Dendritic cell treated with granulocyte-macrophage colony-stimulating factor and Interleukin-4, amounts not matched to agents 40 ng/mL and 50 ng/mL, for 4 days (primary cell): ENCODE data around the gene NAA80.
A peak's percentile ranks its signal among the peaks of the same experiment; 100 is the strongest.
"Not testable (repeated sequence)": the region's sequence is repeated elsewhere in the genome, so short reads cannot be mapped to it uniquely, and the experiment has no call there.

Source experiments
- H3K27ac Mint-ChIP-seq: one replicate; pipeline ENCODE4 v1.8.0; 2022; ENCODE audit warnings: mild to moderate bottlenecking, mixed read lengths
- H3K27me3 Mint-ChIP-seq: one replicate; pipeline ENCODE4 v1.8.0; 2022; ENCODE audit warnings: mild to moderate bottlenecking, mixed read lengths
- H3K36me3 Mint-ChIP-seq: one replicate; pipeline ENCODE4 v1.8.0; 2022; ENCODE audit warnings: low read depth, mixed read lengths
- H3K4me1 Mint-ChIP-seq: one replicate; pipeline ENCODE4 v1.8.0; 2022; ENCODE audit warnings: low read depth, mixed read lengths
- H3K4me3 Mint-ChIP-seq: one replicate; pipeline ENCODE4 v1.8.0; 2022; ENCODE audit warnings: mild to moderate bottlenecking, moderate library complexity, mixed read lengths
- H3K9me3 Mint-ChIP-seq: one replicate; pipeline ENCODE4 v1.8.0; 2022; ENCODE audit warnings: mixed read lengths
- intact Hi-C: fragments of 100-400 bp; cut with micrococcal nuclease; formaldehyde crosslinking; loops from one replicate; pipeline ENCODE4 v1.15.0; 2022

NAA80 gene

GRCh38 chr3:50279255-50280016 lies 19.8 kb downstream of the NAA80 start:
- H3K9me3 Mint-ChIP-seq: no peaks in the 10 kb centered on the region
- H3K4me3 Mint-ChIP-seq: no peak overlapping the region
- H3K4me1 Mint-ChIP-seq: peaks cover 15% of the 10 kb centered on the region
- no peaks in the 10 kb centered on the region for H3K36me3 Mint-ChIP-seq
- intact Hi-C loops: no loop called here
- H3K27me3 Mint-ChIP-seq: peaks cover 52% of the 10 kb centered on the region
- no peak overlapping the region for H3K27ac Mint-ChIP-seq

GRCh38 chr3:50278880-50279224 lies 20.4 kb downstream of the NAA80 start, which contains the start of gene LSMEM2:
Gene LSMEM2, plus strand, starts transcription at chr3:50279087. Its CDS starts 27 bp downstream, at chr3:50279114.
- H3K4me1 Mint-ChIP-seq: peaks cover 21% of the 10 kb centered on the region
- intact Hi-C loops: no loop called here
- no peak within 1 kb of the TSS for H3K27ac Mint-ChIP-seq
- H3K4me3 Mint-ChIP-seq: no peak within 1 kb of the TSS
- H3K9me3 Mint-ChIP-seq: no peaks in the 10 kb centered on the region
- H3K36me3 Mint-ChIP-seq: no peaks in the 10 kb centered on the region
- H3K27me3 Mint-ChIP-seq: peaks cover 57% of the 10 kb centered on the region

- peaks cover 61% of the 10 kb centered on the region for H3K27me3 Mint-ChIP-seq
- no peak overlapping the region for H3K4me3 Mint-ChIP-seq
- H3K4me1 Mint-ChIP-seq: peaks cover 24% of the 10 kb centered on the region
- intact Hi-C loops: no loop called here
- H3K36me3 Mint-ChIP-seq: no peaks in the 10 kb centered on the region
- H3K9me3 Mint-ChIP-seq: no peaks in the 10 kb centered on the region
- no peak overlapping the region for H3K27ac Mint-ChIP-seq
These were observed 20.9 kb downstream of the NAA80 start for GRCh38 chr3:50278123-50278879.

GRCh38 chr3:50276762-50277101 lies 22.5 kb downstream of the NAA80 start:
- Mint-ChIP-seq H3K4me3 (no peak overlapping the region), H3K27ac (no peak overlapping the region), H3K27me3 (peaks cover 67% of the 10 kb centered on the region), H3K36me3 (no peaks in the 10 kb centered on the region), H3K4me1 (peaks cover 30% of the 10 kb centered on the region), H3K9me3 (no peaks in the 10 kb centered on the region)
- intact Hi-C loops: no loop called here

GRCh38 chr3:50275996-50276761 lies 23.0 kb downstream of the NAA80 start:
- H3K27ac Mint-ChIP-seq: peak overlapping the region; percentile 36
- no peaks in the 10 kb centered on the region for H3K36me3 Mint-ChIP-seq
- no peaks in the 10 kb centered on the region for H3K9me3 Mint-ChIP-seq
- peaks cover 30% of the 10 kb centered on the region for H3K4me1 Mint-ChIP-seq
- peak overlapping the region; percentile 20 for H3K4me3 Mint-ChIP-seq
- peaks cover 70% of the 10 kb centered on the region for H3K27me3 Mint-ChIP-seq
- intact Hi-C loops: no loop called here

- intact Hi-C loops: no loop called here
- Mint-ChIP-seq H3K27me3 (peaks cover 70% of the 10 kb centered on the region), H3K9me3 (no peaks in the 10 kb centered on the region)
These were observed 23.8 kb downstream of the NAA80 start for GRCh38 chr3:50275141-50275995.

GRCh38 chr3:50274371-50275104 lies 24.7 kb downstream of the NAA80 start:
- intact Hi-C loops: loop anchor here (1.0 kb wide), 1 partner anchor 50 kb away; no protein-coding TSS in a partner anchor
- no peaks in the 10 kb centered on the region for H3K36me3 Mint-ChIP-seq
- H3K4me3 Mint-ChIP-seq: peak overlapping the region; percentile 17
- H3K9me3 Mint-ChIP-seq: no peaks in the 10 kb centered on the region
- peak overlapping the region; percentile 6 for H3K27ac Mint-ChIP-seq
- H3K4me1 Mint-ChIP-seq: peaks cover 30% of the 10 kb centered on the region
- peaks cover 66% of the 10 kb centered on the region for H3K27me3 Mint-ChIP-seq

More at GRCh38 chr3:50275141-50275995, 23.8 kb downstream of the NAA80 start:
- Mint-ChIP-seq H3K27ac (peak overlapping the region; percentile 36), H3K4me1 (peaks cover 30% of the 10 kb centered on the region), H3K36me3 (no peaks in the 10 kb centered on the region), H3K4me3 (no peak overlapping the region)

GRCh38 chr3:50273689-50274065 lies 25.5 kb downstream of the NAA80 start:
- Mint-ChIP-seq H3K27me3 (peaks cover 68% of the 10 kb centered on the region), H3K27ac (peak overlapping the region; percentile 66), H3K4me3 (peak overlapping the region; percentile 80), H3K4me1 (peaks cover 30% of the 10 kb centered on the region), H3K36me3 (no peaks in the 10 kb centered on the region), H3K9me3 (no peaks in the 10 kb centered on the region)
- intact Hi-C loops: loop anchor here (1.0 kb wide), 4 partner anchors 46 to 152 kb away; no protein-coding TSS in a partner anchor

GRCh38 chr3:50272911-50273688 lies 26.1 kb downstream of the NAA80 start:
- H3K9me3 Mint-ChIP-seq: no peaks in the 10 kb centered on the region
- H3K36me3 Mint-ChIP-seq: no peaks in the 10 kb centered on the region
- H3K27me3 Mint-ChIP-seq: peaks cover 67% of the 10 kb centered on the region
- peak overlapping the region; percentile 80 for H3K4me3 Mint-ChIP-seq
- peaks cover 30% of the 10 kb centered on the region for H3K4me1 Mint-ChIP-seq
- intact Hi-C loops: loop anchor here (1.0 kb wide), 3 partner anchors 46 to 152 kb away; no protein-coding TSS in a partner anchor
- peak overlapping the region; percentile 66 for H3K27ac Mint-ChIP-seq

- H3K4me3 Mint-ChIP-seq, H3K9me3 Mint-ChIP-seq, intact Hi-C loops, H3K36me3 Mint-ChIP-seq, H3K27ac Mint-ChIP-seq: not testable (repeated sequence)
- Mint-ChIP-seq H3K27me3 (peaks cover 67% of the 10 kb centered on the region), H3K4me1 (peaks cover 30% of the 10 kb centered on the region)
These were observed 26.7 kb downstream of the NAA80 start for GRCh38 chr3:50272538-50272910.

- Mint-ChIP-seq H3K27ac (no peak overlapping the region), H3K27me3 (peaks cover 67% of the 10 kb centered on the region), H3K4me1 (peaks cover 30% of the 10 kb centered on the region), H3K4me3 (no peak overlapping the region), H3K36me3 (no peaks in the 10 kb centered on the region), H3K9me3 (no peaks in the 10 kb centered on the region)
- intact Hi-C loops: no loop called here
These were observed 27.8 kb downstream of the NAA80 start for GRCh38 chr3:50271314-50271936.
